Endothelial cell (in vitro differentiated cells): ENCODE measurements around the gene AUTS2. TPM values are rescaled to one million over a fixed set of nuclear protein-coding genes. Genes with fewer than 3 reads are reported as not detected.
"Not testable (repeated sequence)": the region's sequence is repeated elsewhere in the genome, so short reads cannot be mapped to it uniquely, and the experiment has no call there.

ENCODE experiments used
- DNase-seq: peaks from one replicate; pipeline ENCODE4 v3.0.0; 2021; ENCODE audit warnings: low spot score
- H3K27ac Mint-ChIP-seq: one replicate; pipeline ENCODE4 v1.8.0; 2021; ENCODE audit warnings: mixed read lengths, inconsistent platforms; ENCODE audit not compliant: unreplicated experiment
- H3K27me3 Mint-ChIP-seq: one replicate; pipeline ENCODE4 v1.8.0; 2021; ENCODE audit warnings: mild to moderate bottlenecking, moderate library complexity, mixed read lengths, inconsistent platforms; ENCODE audit not compliant: unreplicated experiment
- H3K36me3 Mint-ChIP-seq: one replicate; pipeline ENCODE4 v1.8.0; 2021; ENCODE audit warnings: mild to moderate bottlenecking, low read depth, mixed read lengths, inconsistent platforms; ENCODE audit not compliant: unreplicated experiment
- H3K4me1 Mint-ChIP-seq: one replicate; pipeline ENCODE4 v1.8.0; 2021; ENCODE audit warnings: mild to moderate bottlenecking, mixed read lengths, inconsistent platforms; ENCODE audit not compliant: unreplicated experiment
- H3K4me3 Mint-ChIP-seq: one replicate; pipeline ENCODE4 v1.8.0; 2021; ENCODE audit warnings: mild to moderate bottlenecking, mixed read lengths, inconsistent platforms; ENCODE audit not compliant: unreplicated experiment
- H3K9me3 Mint-ChIP-seq: one replicate; pipeline ENCODE4 v1.8.0; 2021; ENCODE audit warnings: mixed read lengths, inconsistent platforms; ENCODE audit not compliant: unreplicated experiment
- CTCF ChIP-seq: fragments of 200-600 bp; sonication (generic); IDR thresholded peaks from one replicate; pipeline ENCODE4 v1.5.0; 2021; ENCODE audit warnings: antibody characterized with exemption; ENCODE audit not compliant: unreplicated experiment
- total RNA-seq: library from RNA; stranded (reverse); fragmentation: NEBNext Ultra II Directional; extraction: Animal tissue kit (Norgen Biotek cat#: 25700); gene quantifications from one replicate; pipeline ENCODE4 v1.2.1, GENCODE V29; 2021; ENCODE audit not compliant: unreplicated experiment

Gene AUTS2
- total RNA-seq, 1 donor from 2014 or later: 103 TPM

GRCh38 chr7:70641882-70642281 lies 1043.6 kb downstream of the AUTS2 start:
- no peaks in the 10 kb centered on the region for H3K4me1 Mint-ChIP-seq
- peaks cover 5% of the 10 kb centered on the region for H3K27me3 Mint-ChIP-seq
- H3K9me3 Mint-ChIP-seq: no peaks in the 10 kb centered on the region
- H3K27ac Mint-ChIP-seq: no peak overlapping the region
- DNase-seq: no peak
- no peak overlapping the region for H3K4me3 Mint-ChIP-seq
- peaks cover 11% of the 10 kb centered on the region for H3K36me3 Mint-ChIP-seq
- TF ChIP-seq CTCF: no peak

GRCh38 chr7:70645279-70645678 lies 1047.0 kb downstream of the AUTS2 start:
- peaks cover 7% of the 10 kb centered on the region for H3K27me3 Mint-ChIP-seq
- no peak overlapping the region for H3K27ac Mint-ChIP-seq
- DNase-seq: no peak
- H3K36me3 Mint-ChIP-seq: peaks cover 17% of the 10 kb centered on the region
- H3K4me1 Mint-ChIP-seq: peaks cover 9% of the 10 kb centered on the region
- no peak overlapping the region for H3K4me3 Mint-ChIP-seq
- H3K9me3 Mint-ChIP-seq: no peaks in the 10 kb centered on the region
- no peak for TF ChIP-seq CTCF

GRCh38 chr7:70645876-70646351 lies 1047.6 kb downstream of the AUTS2 start:
- Mint-ChIP-seq H3K4me1 (peaks cover 13% of the 10 kb centered on the region), H3K9me3 (peaks cover 4% of the 10 kb centered on the region), H3K27me3 (peaks cover 6% of the 10 kb centered on the region), H3K4me3 (no peak overlapping the region), H3K27ac (no peak overlapping the region), H3K36me3 (peaks cover 20% of the 10 kb centered on the region)
- TF ChIP-seq CTCF: no peak
- DNase-seq: no peak

GRCh38 chr7:70646536-70647248 lies 1048.4 kb downstream of the AUTS2 start:
- H3K9me3 Mint-ChIP-seq: peaks cover 4% of the 10 kb centered on the region
- peaks cover 13% of the 10 kb centered on the region for H3K4me1 Mint-ChIP-seq
- no peak overlapping the region for H3K4me3 Mint-ChIP-seq
- H3K27ac Mint-ChIP-seq: no peak overlapping the region
- TF ChIP-seq CTCF: no peak
- no peak for DNase-seq
- peaks cover 6% of the 10 kb centered on the region for H3K27me3 Mint-ChIP-seq
- peaks cover 17% of the 10 kb centered on the region for H3K36me3 Mint-ChIP-seq

GRCh38 chr7:70647801-70648498 lies 1049.7 kb downstream of the AUTS2 start:
- Mint-ChIP-seq H3K4me1 (peaks cover 13% of the 10 kb centered on the region), H3K4me3 (peak overlapping the region; percentile 14), H3K27ac (no peak overlapping the region), H3K36me3 (peaks cover 12% of the 10 kb centered on the region), H3K27me3 (peaks cover 6% of the 10 kb centered on the region), H3K9me3 (peaks cover 4% of the 10 kb centered on the region)
- no peak for TF ChIP-seq CTCF
- no peak for DNase-seq

- H3K4me3 Mint-ChIP-seq, DNase-seq, H3K9me3 Mint-ChIP-seq, H3K27me3 Mint-ChIP-seq, H3K27ac Mint-ChIP-seq: not testable (repeated sequence)
- Mint-ChIP-seq H3K36me3 (peaks cover 12% of the 10 kb centered on the region), H3K4me1 (peaks cover 13% of the 10 kb centered on the region)
Measured at GRCh38 chr7:70648499-70648861, 1050.2 kb downstream of the AUTS2 start.
